Right lobe of liver (tissue), 6 donors: ENCODE measurements around the gene ISM1. TPM values are rescaled to one million over a fixed set of nuclear protein-coding genes. Genes with fewer than 3 reads are reported as not detected.

Experiments
- ATAC-seq, 4 donors: fragments of 200-7000 bp; cut with Tn5 transposase; one replicate each; pipeline ENCODE4 v1.9.1; 2020; ENCODE audit warnings: mild to moderate bottlenecking in 4 of 4, moderate library complexity in 4 of 4
- DNase-seq, 3 donors: peaks; one replicate each; pipeline ENCODE4 v3.0.0-alpha.2; 2020
- H3K27ac ChIP-seq, 3 donors: fragments of 200-600 bp; one replicate each; pipeline ENCODE4 v1.8.0; 2022
- H3K27me3 ChIP-seq, 2 donors: fragments of 200-600 bp; one replicate each; pipeline ENCODE4 v1.8.0; 2022
- H3K36me3 ChIP-seq, 4 donors: fragments of 200-600 bp; sonication (generic) in 1 of 4; one replicate each; pipeline versions ENCODE4 v1.5.1 to v1.8.0; 2017 to 2022; ENCODE audit warnings: control low read depth in 1 of 4
- H3K4me1 ChIP-seq, 4 donors: fragments of 200-600 bp; sonication (generic) in 1 of 4; one replicate each; pipeline versions ENCODE4 v1.5.1 to v1.8.0; 2017 to 2022; ENCODE audit warnings: control low read depth in 1 of 4
- H3K4me3 ChIP-seq, 3 donors: fragments of 200-600 bp; one replicate each; pipeline ENCODE4 v1.8.0; 2022
- H3K9me3 ChIP-seq, 4 donors: fragments of 200-600 bp; sonication (generic) in 1 of 4; one replicate each; pipeline versions ENCODE4 v1.5.1 to v1.8.0; 2017 to 2022; ENCODE audit warnings: control low read depth in 1 of 4
- POLR2A ChIP-seq: fragments of 450-650 bp; IDR thresholded peaks from one replicate; pipeline ENCODE4 v1.6.1; 2017; ENCODE audit warnings: antibody characterized with exemption, mild to moderate bottlenecking
- WGBS: methylation state at CpG from one replicate; pipeline ENCODE4 v1.1.6; 2018; ENCODE audit warnings: low coverage, low lambda C conversion rate; ENCODE audit not compliant: insufficient coverage; ENCODE audit errors: missing lambda C conversion rate; 5-methylcytosine and 5-hydroxymethylcytosine counted together
- intact Hi-C, 2 donors: fragments of 100-400 bp; cut with DNase I; formaldehyde crosslinking; loops; one replicate each; pipeline versions ENCODE4 v1.11.2 to v1.14.1; 2022
- total RNA-seq, 6 experiments: library from RNA; depleted of rRNA in 2 of 6; stranded (reverse); fragments of >200 nt in 2 of 6; fragmentation: NEBNext Ultra II Directional in 3 of 6; extraction: Animal tissue kit (Norgen Biotek cat#: 25700) in 3 of 6; gene quantifications; one replicate each; pipeline versions ENCODE4 v1.1.0 to v1.2.4, GENCODE V29; 2016 to 2023
- TF ChIP-seq, protein P1 (sequence below), 4 donors: fragments of 200-600 bp in 3 of 4; fragments of 450-650 bp in 1 of 4; IDR thresholded peaks; one replicate each; pipeline versions ENCODE4 v1.5.1 to v1.8.0; 2016 to 2022; ENCODE audit warnings: antibody characterized with exemption in 4 of 4, mild to moderate bottlenecking in 2 of 4
- donor health status: DM: no; HTN: yes; CAD: no.
- donor health status: DM: no; HTN: no; CAD: no.
- donor health status: DM: no; HTN: no; CAD: no.
- donor health status: DM: no; HTN: yes; CAD: no.
- donor health status: DM: no; HTN: yes; CAD: no.

Gene ISM1
- total RNA-seq, 6 experiments from 2014 or later = 2.1 to 5.5 (median 3.2) TPM

DNA sequence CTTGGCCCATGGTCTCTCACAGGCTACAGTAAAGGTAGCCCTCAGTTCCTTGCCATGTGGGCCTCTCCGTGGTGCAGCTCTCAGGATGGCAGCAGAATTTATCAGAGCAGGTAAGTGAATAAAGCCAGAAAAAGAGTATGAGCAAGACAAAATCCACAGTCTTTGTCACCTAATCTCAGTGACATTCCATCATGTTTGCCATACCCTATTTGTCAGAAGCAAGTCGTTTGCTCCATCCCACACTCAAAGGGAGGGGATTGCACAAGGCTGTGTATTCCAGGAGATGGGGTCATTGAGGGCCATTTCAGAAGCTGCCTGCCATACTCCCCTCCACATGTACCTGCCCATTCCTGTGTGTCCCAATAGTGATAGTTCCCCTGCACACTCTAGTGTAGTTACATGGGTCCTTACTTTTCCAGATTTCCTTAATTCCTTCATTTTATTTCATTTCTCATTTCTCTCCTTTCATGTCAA lies 24.2 kb downstream of the ISM1 start:
- peak overlapping the region in 2 of 3 donors; percentile 16 to 49 for H3K4me3 ChIP-seq
- DNase-seq = peak in 1 of 3 donors; percentile 40
- no peaks in the 10 kb centered on the region for H3K9me3 ChIP-seq
- peaks cover 0 to 66% (median 15%) of the 10 kb centered on the region in 4 donors for H3K4me1 ChIP-seq
- no peaks in the 10 kb centered on the region for H3K36me3 ChIP-seq
- no CpG with 5 or more reads among the region's 2 CpGs for WGBS
- H3K27me3 ChIP-seq = no peaks in the 10 kb centered on the region
- peak overlapping the region in 2 of 3 donors; percentile 55 to 89 for H3K27ac ChIP-seq
- ATAC-seq = peak; percentile 55 to 78 (median 71)
- intact Hi-C loops = no loop called here
- TF ChIP-seq, protein P1, sequence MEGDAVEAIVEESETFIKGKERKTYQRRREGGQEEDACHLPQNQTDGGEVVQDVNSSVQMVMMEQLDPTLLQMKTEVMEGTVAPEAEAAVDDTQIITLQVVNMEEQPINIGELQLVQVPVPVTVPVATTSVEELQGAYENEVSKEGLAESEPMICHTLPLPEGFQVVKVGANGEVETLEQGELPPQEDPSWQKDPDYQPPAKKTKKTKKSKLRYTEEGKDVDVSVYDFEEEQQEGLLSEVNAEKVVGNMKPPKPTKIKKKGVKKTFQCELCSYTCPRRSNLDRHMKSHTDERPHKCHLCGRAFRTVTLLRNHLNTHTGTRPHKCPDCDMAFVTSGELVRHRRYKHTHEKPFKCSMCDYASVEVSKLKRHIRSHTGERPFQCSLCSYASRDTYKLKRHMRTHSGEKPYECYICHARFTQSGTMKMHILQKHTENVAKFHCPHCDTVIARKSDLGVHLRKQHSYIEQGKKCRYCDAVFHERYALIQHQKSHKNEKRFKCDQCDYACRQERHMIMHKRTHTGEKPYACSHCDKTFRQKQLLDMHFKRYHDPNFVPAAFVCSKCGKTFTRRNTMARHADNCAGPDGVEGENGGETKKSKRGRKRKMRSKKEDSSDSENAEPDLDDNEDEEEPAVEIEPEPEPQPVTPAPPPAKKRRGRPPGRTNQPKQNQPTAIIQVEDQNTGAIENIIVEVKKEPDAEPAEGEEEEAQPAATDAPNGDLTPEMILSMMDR (IDR thresholded peaks at IDR 0.05) = no peak
- TF ChIP-seq POLR2A = no peak

DNA sequence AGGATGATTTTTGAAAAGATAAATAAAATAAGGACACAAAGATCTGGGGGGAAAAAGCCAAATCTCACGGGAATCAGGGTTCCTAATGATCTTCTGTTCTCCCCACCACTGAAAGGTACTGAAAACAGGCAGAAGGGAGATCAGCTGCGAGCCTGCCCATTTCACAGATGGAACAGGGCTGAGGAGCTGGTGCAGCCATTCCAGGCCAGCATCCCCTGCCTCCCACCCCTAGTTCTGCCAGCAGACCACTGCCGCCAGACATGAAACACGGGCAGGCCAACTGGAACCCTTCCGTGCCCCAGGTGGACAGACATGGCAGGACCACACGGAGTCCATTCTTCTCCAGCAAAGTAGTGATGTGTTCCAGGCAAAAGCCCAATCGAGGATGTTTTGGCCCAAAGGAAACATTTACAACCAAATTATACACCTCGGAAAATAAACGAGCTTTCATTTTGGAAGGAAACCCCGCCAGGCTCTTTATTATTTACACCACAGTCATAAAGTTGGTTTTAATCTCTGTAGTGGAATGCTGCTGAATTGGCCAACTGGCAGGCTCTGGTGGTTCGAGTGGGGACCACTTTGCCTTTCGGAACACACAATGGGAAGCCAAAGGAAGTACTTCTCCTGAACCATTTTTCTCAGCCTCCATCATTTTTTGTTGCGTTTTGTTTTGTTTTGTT lies 28.2 kb downstream of the ISM1 start:
- no peak overlapping the region for H3K4me3 ChIP-seq
- TF ChIP-seq POLR2A = no peak
- TF ChIP-seq, protein P1 (IDR thresholded peaks at IDR 0.05) = no peak
- WGBS = 88% methylated on average over 9 of the region's 13 CpGs
- DNase-seq = no peak
- no peaks in the 10 kb centered on the region for H3K36me3 ChIP-seq
- H3K4me1 ChIP-seq = peaks cover 0 to 33% (median 10%) of the 10 kb centered on the region in 4 donors
- H3K27me3 ChIP-seq = no peaks in the 10 kb centered on the region
- intact Hi-C loops = no loop called here
- ATAC-seq = no peak
- H3K27ac ChIP-seq = no peak overlapping the region
- H3K9me3 ChIP-seq = no peaks in the 10 kb centered on the region

DNA sequence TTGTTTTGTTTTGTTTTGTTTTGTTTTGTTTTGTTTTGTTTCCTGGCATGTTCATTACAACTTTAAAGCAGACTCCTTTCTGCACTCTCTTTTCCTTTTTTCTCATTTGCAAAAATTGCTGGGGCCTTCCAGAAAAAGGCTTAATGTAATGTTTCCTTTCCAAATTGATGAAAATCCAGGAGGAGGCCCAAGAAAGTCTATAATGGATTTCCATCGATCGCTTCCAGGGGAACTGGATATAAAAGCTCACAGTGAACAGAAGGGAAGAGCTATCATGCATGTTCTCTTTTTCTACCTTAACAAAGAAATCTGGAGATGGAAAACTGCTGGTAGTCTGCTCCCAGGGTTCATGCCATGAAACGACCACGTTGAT lies 28.7 kb downstream of the ISM1 start:
- Histone ChIP-seq H3K27ac (no peak overlapping the region), H3K36me3 (no peaks in the 10 kb centered on the region), H3K4me3 (no peak overlapping the region), H3K4me1 (peaks cover 0 to 33% (median 8%) of the 10 kb centered on the region in 4 donors), H3K9me3 (no peaks in the 10 kb centered on the region), H3K27me3 (no peaks in the 10 kb centered on the region)
- no peak for DNase-seq
- intact Hi-C loops = no loop called here
- WGBS = 93% methylated on average over 4 of the region's 4 CpGs
- TF ChIP-seq POLR2A = no peak
- TF ChIP-seq, protein P1 (IDR thresholded peaks at IDR 0.05) = no peak
- ATAC-seq = no peak

DNA sequence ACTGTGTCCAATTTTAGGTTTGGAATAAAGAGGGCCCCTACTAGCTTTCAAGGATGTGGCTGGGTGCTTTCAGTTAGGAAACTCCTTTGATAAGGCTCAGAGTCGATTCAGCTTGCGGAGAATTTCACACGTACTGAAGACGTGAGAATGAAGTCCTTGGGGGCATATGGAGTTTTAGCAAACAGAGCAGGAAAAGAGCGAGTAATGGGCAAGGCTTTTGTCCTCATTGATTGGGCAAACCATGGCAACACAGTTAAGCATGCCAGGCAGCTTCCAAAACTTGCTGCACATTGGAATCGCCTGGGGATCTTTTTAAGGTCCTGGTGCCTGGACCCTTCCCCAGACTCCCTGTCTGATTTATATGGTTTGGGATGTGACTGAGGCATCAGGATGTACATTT lies 29.2 kb downstream of the ISM1 start:
- ATAC-seq (no peak), DNase-seq (no peak)
- no peak for TF ChIP-seq POLR2A
- TF ChIP-seq, protein P1 (IDR thresholded peaks at IDR 0.05) = no peak
- 96% methylated on average over 3 of the region's 6 CpGs for WGBS
- H3K4me3 ChIP-seq = no peak overlapping the region
- intact Hi-C loops = no loop called here
- H3K9me3 ChIP-seq = no peaks in the 10 kb centered on the region
- H3K4me1 ChIP-seq = peaks cover 0 to 33% (median 5%) of the 10 kb centered on the region in 4 donors
- no peak overlapping the region for H3K27ac ChIP-seq
- no peaks in the 10 kb centered on the region for H3K27me3 ChIP-seq
- no peaks in the 10 kb centered on the region for H3K36me3 ChIP-seq
